GM18498 (cell line): Measurements from ENCODE around the gene GLIS2.

ENCODE experiments used
- ATAC-seq: cut with Tn5 transposase; IDR thresholded peaks from one replicate; pipeline ENCODE4 v1.9.1; 2021; ENCODE audit warnings: mild to moderate bottlenecking, moderate library complexity; ENCODE audit not compliant: unreplicated experiment

Gene GLIS2

GRCh38 chr16:4319454-4320421 is 3.9 kb downstream of the GLIS2 start:
- no peak for ATAC-seq

- ATAC-seq, result no peak
Observed at GRCh38 chr16:4320571-4321137, 4.8 kb downstream of the GLIS2 start.

GRCh38 chr16:4321286-4322120 is 5.6 kb downstream of the GLIS2 start:
- ATAC-seq, result no peak

GRCh38 chr16:4322121-4323052 is 6.5 kb downstream of the GLIS2 start:
- ATAC-seq, result no peak

- ATAC-seq, result no peak
Observed at GRCh38 chr16:4323071-4323844, 7.4 kb downstream of the GLIS2 start.

GRCh38 chr16:4323845-4324488 is 8.1 kb downstream of the GLIS2 start:
- no peak for ATAC-seq

- no peak for ATAC-seq
Observed at GRCh38 chr16:4324492-4325252, 8.8 kb downstream of the GLIS2 start.

- ATAC-seq, result no peak
Observed at GRCh38 chr16:4325253-4325758, 9.4 kb downstream of the GLIS2 start.

GRCh38 chr16:4327386-4328045 is 11.6 kb downstream of the GLIS2 start:
- peak; percentile 4 for ATAC-seq

- ATAC-seq, result peak; percentile 53
Observed at GRCh38 chr16:4328046-4328781, 12.3 kb downstream of the GLIS2 start.

GRCh38 chr16:4328782-4329775 is 13.2 kb downstream of the GLIS2 start:
- no peak for ATAC-seq

GRCh38 chr16:4330277-4330874 is 14.5 kb downstream of the GLIS2 start:
- peak; percentile 54 for ATAC-seq

- ATAC-seq, result no peak
Observed at GRCh38 chr16:4332083-4332482, 16.2 kb downstream of the GLIS2 start.

GRCh38 chr16:4332623-4333307 is 16.9 kb downstream of the GLIS2 start:
- no peak for ATAC-seq

GRCh38 chr16:4333308-4333638 is 17.4 kb downstream of the GLIS2 start:
- ATAC-seq, result no peak
